Body of pancreas (tissue), 4 donors: Measurements from ENCODE around the gene PRX.

Source experiments
- CTCF ChIP-seq, 7 experiments: fragments of 450-650 bp in 4 of 7; fragments of 200-600 bp in 3 of 7; sonication (generic) in 3 of 7; IDR thresholded peaks; one replicate each; pipeline ENCODE4 v1.5.1; 2016 to 2019; ENCODE audit warnings: antibody characterized with exemption in 7 of 7
- POLR2A ChIP-seq, 3 donors: fragments of 450-650 bp; IDR thresholded peaks; one replicate each; pipeline ENCODE4 v1.6.1; 2016; ENCODE audit warnings: antibody characterized with exemption in 3 of 3, mild to moderate bottlenecking in 2 of 3

- no peak for TF ChIP-seq CTCF (IDR thresholded peaks at IDR 0.05)
- TF ChIP-seq POLR2A (IDR thresholded peaks at IDR 0.05): no peak
Observed at GRCh38 chr19:40417643-40417981, 4.4 kb upstream of the PRX start.
